Measurements from ENCODE around the gene BUB1B. TPM values are rescaled to one million over a fixed set of nuclear protein-coding genes. Genes with fewer than 3 reads are reported as not detected.

Gene BUB1B
- total and polyA plus RNA-seq, 8 donors: 1.6 to 25.0 (median 4.4) TPM

DNA sequence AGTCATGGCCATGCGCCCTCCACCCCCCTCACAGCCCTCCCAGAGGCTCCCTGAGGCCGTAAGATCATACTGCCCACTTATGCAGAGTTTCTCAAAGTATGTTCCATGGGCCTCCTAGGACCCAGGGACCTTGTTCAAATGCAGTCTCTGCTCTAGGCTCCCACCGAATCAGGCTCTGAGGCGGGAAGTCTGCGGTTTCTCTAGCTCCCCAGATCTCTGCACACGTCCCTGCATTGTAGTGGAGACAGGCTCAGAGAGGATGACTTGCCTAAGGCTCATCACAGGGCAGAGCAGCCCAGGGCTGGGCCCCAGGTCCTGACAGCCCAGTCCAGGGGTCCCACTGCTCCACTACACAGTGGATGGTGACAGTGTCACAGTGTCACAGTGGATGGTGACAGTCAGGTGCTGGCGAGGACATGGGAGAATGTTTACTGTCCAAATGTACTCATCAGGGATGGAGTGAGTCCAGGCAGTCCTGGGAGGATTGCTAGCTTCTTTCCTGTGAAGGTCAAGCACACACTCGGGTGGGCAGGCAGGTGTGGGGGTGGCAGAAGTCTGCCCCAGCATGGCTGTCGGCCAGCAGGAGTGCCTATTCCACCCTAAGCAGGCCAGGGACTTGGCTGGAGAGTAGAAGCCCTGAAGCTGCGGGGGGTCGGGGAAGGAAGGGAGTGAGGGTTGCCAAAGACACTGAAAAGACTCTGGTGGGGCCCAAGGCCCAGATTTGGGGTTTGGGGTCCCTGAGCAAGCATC, 109.6 kb downstream of the BUB1B start:
- Histone ChIP-seq H3K27ac (no peak overlapping the region), H3K9me3 (no peaks in the 10 kb centered on the region), H3K27me3 (no peaks in the 10 kb centered on the region), H3K36me3 (peaks cover 0 to 15% (median 9%) of the 10 kb centered on the region in 4 donors), H3K4me3 (no peak overlapping the region), H3K4me1 (peaks cover 0 to 10% (median 2%) of the 10 kb centered on the region in 4 donors)
- TF ChIP-seq POLR2A (IDR thresholded peaks at IDR 0.05) (no peak), POLR2AphosphoS5 (IDR thresholded peaks at IDR 0.05) (no peak), EP300 (IDR thresholded peaks at IDR 0.05) (no peak)
- TF ChIP-seq, protein P1, sequence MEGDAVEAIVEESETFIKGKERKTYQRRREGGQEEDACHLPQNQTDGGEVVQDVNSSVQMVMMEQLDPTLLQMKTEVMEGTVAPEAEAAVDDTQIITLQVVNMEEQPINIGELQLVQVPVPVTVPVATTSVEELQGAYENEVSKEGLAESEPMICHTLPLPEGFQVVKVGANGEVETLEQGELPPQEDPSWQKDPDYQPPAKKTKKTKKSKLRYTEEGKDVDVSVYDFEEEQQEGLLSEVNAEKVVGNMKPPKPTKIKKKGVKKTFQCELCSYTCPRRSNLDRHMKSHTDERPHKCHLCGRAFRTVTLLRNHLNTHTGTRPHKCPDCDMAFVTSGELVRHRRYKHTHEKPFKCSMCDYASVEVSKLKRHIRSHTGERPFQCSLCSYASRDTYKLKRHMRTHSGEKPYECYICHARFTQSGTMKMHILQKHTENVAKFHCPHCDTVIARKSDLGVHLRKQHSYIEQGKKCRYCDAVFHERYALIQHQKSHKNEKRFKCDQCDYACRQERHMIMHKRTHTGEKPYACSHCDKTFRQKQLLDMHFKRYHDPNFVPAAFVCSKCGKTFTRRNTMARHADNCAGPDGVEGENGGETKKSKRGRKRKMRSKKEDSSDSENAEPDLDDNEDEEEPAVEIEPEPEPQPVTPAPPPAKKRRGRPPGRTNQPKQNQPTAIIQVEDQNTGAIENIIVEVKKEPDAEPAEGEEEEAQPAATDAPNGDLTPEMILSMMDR (IDR thresholded peaks at IDR 0.05): no peak
- intact Hi-C loops (cut with DNase I; ENCODE audit: low total_unique reads): loop anchor here (5.0 kb wide), 1 partner anchor 223 kb away; no protein-coding TSS in a partner anchor
- no peak for DNase-seq
- WGBS, 5 donors: 70 to 87% (median 81%) methylated on average over 10 to 11 of the region's 11 CpGs

Other genes with a start within 250 kb of the BUB1B start
- 10 to 100 TPM in 1 of 5 donors, 1 to 10 TPM in 2, under 1 TPM in 1, not detected in 1; 0.29 to 10.1 (median 3.7) TPM for gene GPR176, start 240.8 kb upstream of the BUB1B start, total RNA-seq
- 1 to 10 TPM in 1 of 3 donors, under 1 TPM in 2; 0.65 to 2.2 (median 0.76) TPM for gene GPR176, start 240.8 kb upstream of the BUB1B start, polyA plus RNA-seq
- gene EIF2AK4, start 227.0 kb upstream of the BUB1B start, total RNA-seq: 10 to 100 TPM; 34.2 to 64.9 (median 46.0) TPM
- 10 to 100 TPM; 18.3 to 35.3 (median 24.8) TPM for gene EIF2AK4, start 227.0 kb upstream of the BUB1B start, polyA plus RNA-seq
- gene SRP14, start 121.9 kb upstream of the BUB1B start, total RNA-seq: 100 to 1,000 TPM in 3 of 5 donors, 10 to 100 TPM in 2; 72.4 to 350 (median 168) TPM
- gene SRP14, start 121.9 kb upstream of the BUB1B start, polyA plus RNA-seq: 100 to 1,000 TPM; 369 to 411 (median 382) TPM
- gene BMF, start 52.2 kb upstream of the BUB1B start, total RNA-seq: 10 to 100 TPM in 3 of 5 donors, 1 to 10 TPM in 2; 2.2 to 11.7 (median 10.7) TPM
- 1 to 10 TPM; 3.8 to 6.5 (median 5.1) TPM for gene BMF, start 52.2 kb upstream of the BUB1B start, polyA plus RNA-seq
- gene PAK6, start 78.0 kb downstream of the BUB1B start, total RNA-seq: 10 to 100 TPM in 3 of 5 donors, 1 to 10 TPM in 1, under 1 TPM in 1; under 0.01 to 91.9 (median 16.3) TPM
- gene PAK6, start 78.0 kb downstream of the BUB1B start, polyA plus RNA-seq: 1 to 10 TPM; 1.8 to 7.7 (median 4.7) TPM
- gene ANKRD63, start 122.0 kb downstream of the BUB1B start, total RNA-seq: under 1 TPM in 1 of 5 donors, not detected in 4; 0.37 TPM
- not detected for gene ANKRD63, start 122.0 kb downstream of the BUB1B start, polyA plus RNA-seq
- gene PLCB2, start 146.9 kb downstream of the BUB1B start, total RNA-seq: 10 to 100 TPM in 3 of 5 donors, 1 to 10 TPM in 2; 3.5 to 12.5 (median 11.7) TPM
- 1 to 10 TPM; 5.3 to 5.6 (median 5.4) TPM for gene PLCB2, start 146.9 kb downstream of the BUB1B start, polyA plus RNA-seq
- 10 to 100 TPM; 16.4 to 65.2 (median 21.6) TPM for gene INAFM2, start 162.6 kb downstream of the BUB1B start, total RNA-seq
- gene INAFM2, start 162.6 kb downstream of the BUB1B start, polyA plus RNA-seq: 10 to 100 TPM in 1 of 3 donors, 1 to 10 TPM in 2; 3.4 to 20.5 (median 8.8) TPM
- 10 to 100 TPM in 4 of 5 donors, under 1 TPM in 1; 0.58 to 39.3 (median 21.1) TPM for gene CCDC9B, start 179.9 kb downstream of the BUB1B start, total RNA-seq
- gene CCDC9B, start 179.9 kb downstream of the BUB1B start, polyA plus RNA-seq: 1 to 10 TPM; 2.9 to 9.7 (median 8.2) TPM
- 1,000 to 10,000 TPM in 1 of 5 donors, 10 to 100 TPM in 2, 1 to 10 TPM in 1, not detected in 1; 4.7 to 1,748 (median 37.2) TPM for gene PHGR1, start 190.0 kb downstream of the BUB1B start, total RNA-seq
- gene PHGR1, start 190.0 kb downstream of the BUB1B start, polyA plus RNA-seq: 1,000 to 10,000 TPM in 1 of 3 donors, 100 to 1,000 TPM in 2; 132 to 2,907 (median 156) TPM
- 10 to 100 TPM in 1 of 5 donors, under 1 TPM in 3, not detected in 1; 0.29 to 10.1 (median 0.48) TPM for gene DISP2, start 197.2 kb downstream of the BUB1B start, total RNA-seq
- 1 to 10 TPM in 1 of 3 donors, under 1 TPM in 2; 0.15 to 1.7 (median 0.93) TPM for gene DISP2, start 197.2 kb downstream of the BUB1B start, polyA plus RNA-seq
- gene KNSTRN, start 221.7 kb downstream of the BUB1B start, total RNA-seq: 10 to 100 TPM in 3 of 5 donors, 1 to 10 TPM in 2; 4.0 to 15.6 (median 10.7) TPM
- 10 to 100 TPM; 13.9 to 16.3 (median 16.0) TPM for gene KNSTRN, start 221.7 kb downstream of the BUB1B start, polyA plus RNA-seq
- 10 to 100 TPM; 40.9 to 78.1 (median 50.0) TPM for gene IVD, start 244.7 kb downstream of the BUB1B start, total RNA-seq
- gene IVD, start 244.7 kb downstream of the BUB1B start, polyA plus RNA-seq: 10 to 100 TPM; 26.7 to 45.1 (median 34.8) TPM